H1 (cell line): ENCODE measurements around the gene EPG5. TPM values are rescaled to one million over a fixed set of nuclear protein-coding genes. Genes with fewer than 3 reads are reported as not detected.

ENCODE experiments used
- CTCF ChIA-PET: fragments of 300-600 bp; sonication (Branson Sonifier 250); formaldehyde crosslinking; loops from one replicate; lab custom pipeline; 2021; ENCODE audit not compliant: partially characterized antibody; lab: Charles Lee
- POLR2A ChIA-PET: fragments of 300-600 bp; sonication (Branson Sonifier 250); formaldehyde crosslinking; loops from one replicate; lab custom pipeline; 2021; ENCODE audit warnings: inconsistent platforms; ENCODE audit not compliant: partially characterized antibody; lab: Charles Lee
- DNase-seq, 2 experiments: peaks; one replicate each; pipeline versions ENCODE4 v3.0.0 to v3.0.0-alpha.2; 2010 to 2022; ENCODE audit warnings: low spot score in 2 of 2, low read depth in 1 of 2, mixed read lengths in 1 of 2
- FAIRE-seq: peaks from 2 replicates; lab custom pipeline; 2011; peaks lifted over from hg19 to GRCh38; lab: Jason Lieb, UNC
- H2AFZ ChIP-seq: 2 replicates; pipeline ENCODE4 v1.8.1; 2012; ENCODE audit warnings: low read length, inconsistent platforms
- H2AK5ac ChIP-seq: 2 replicates; pipeline ENCODE4 v1.6.1; 2013; ENCODE audit warnings: low read depth, low read length
- H2BK120ac ChIP-seq: replicated peaks from 2 replicates; pipeline ENCODE3; 2013; ENCODE audit warnings: low read depth, low read length, inconsistent platforms
- H2BK12ac ChIP-seq: 2 replicates; pipeline ENCODE4 v1.6.1; 2013; ENCODE audit warnings: low read depth, low read length
- H2BK15ac ChIP-seq: 2 replicates; pipeline ENCODE4 v1.6.1; 2013; ENCODE audit warnings: low read length
- H2BK20ac ChIP-seq: 2 replicates; pipeline ENCODE4 v1.6.1; 2013; ENCODE audit warnings: low read length
- H2BK5ac ChIP-seq: 2 replicates; pipeline ENCODE4 v1.6.1; 2013; ENCODE audit warnings: low read depth, low read length
- H3K14ac ChIP-seq: 2 replicates; pipeline ENCODE4 v1.6.1; 2013; ENCODE audit warnings: inconsistent platforms; ENCODE audit not compliant: insufficient read length
- H3K18ac ChIP-seq: 2 replicates; pipeline ENCODE4 v1.6.1; 2013; ENCODE audit warnings: low read length; ENCODE audit errors: extremely low read depth
- H3K23ac ChIP-seq: 2 replicates; pipeline ENCODE4 v1.6.1; 2013; ENCODE audit warnings: inconsistent platforms; ENCODE audit not compliant: insufficient read length
- H3K23me2 ChIP-seq: 2 replicates; pipeline ENCODE4 v1.6.1; 2013; ENCODE audit warnings: low read depth, low read length
- H3K27ac ChIP-seq: 2 replicates; pipeline ENCODE4 v1.6.1; 2011; ENCODE audit warnings: low read depth, low read length, inconsistent platforms
- H3K27me3 ChIP-seq, 4 experiments: replicated peaks in 1 of 4; 1 replicate in 1 of 4; 2 replicates in 3 of 4; pipeline versions ENCODE4 v1.6.1 to v1.8.1; 2011 to 2013; ENCODE audit warnings: low read length in 3 of 4, mild to moderate bottlenecking in 3 of 4, inconsistent platforms in 2 of 4, mixed read lengths in 2 of 4, moderate library complexity in 1 of 4; ENCODE audit not compliant: control insufficient read depth in 3 of 4, insufficient read depth in 3 of 4; ENCODE audit errors: extremely low read depth in 1 of 4
- H3K36me3 ChIP-seq, 4 experiments: 2 replicates each; pipeline versions ENCODE4 v1.6.1 to v1.8.1; 2011 to 2013; ENCODE audit warnings: mild to moderate bottlenecking in 4 of 4, low read length in 3 of 4, moderate library complexity in 2 of 4, control low read depth in 1 of 4, inconsistent platforms in 1 of 4; ENCODE audit not compliant: insufficient read depth in 4 of 4, control insufficient read depth in 2 of 4
- H3K4ac ChIP-seq: replicated peaks from 2 replicates; pipeline ENCODE3; 2013; ENCODE audit warnings: low read length, low read depth, mixed read lengths, inconsistent platforms; ENCODE audit not compliant: insufficient read length
- H3K4me1 ChIP-seq, 4 experiments: replicated peaks in 1 of 4; 1 replicate in 1 of 4; 2 replicates in 3 of 4; pipeline versions ENCODE4 v1.6.1 to v1.8.1; 2011 to 2013; ENCODE audit warnings: low read length in 3 of 4, inconsistent platforms in 2 of 4, mixed read lengths in 1 of 4; ENCODE audit not compliant: insufficient read depth in 4 of 4, control insufficient read depth in 3 of 4
- H3K4me2 ChIP-seq, 2 experiments: 2 replicates each; pipeline versions ENCODE4 v1.6.1 to v1.8.1; 2011 to 2013; ENCODE audit warnings: low read depth in 2 of 2, low read length in 2 of 2, control low read depth in 1 of 2, inconsistent platforms in 1 of 2, mild to moderate bottlenecking in 1 of 2; ENCODE audit not compliant: insufficient read depth in 1 of 2
- H3K4me3 ChIP-seq, 4 experiments: fragments of 200-600, 300-600 bp in 1 of 4; sonication (generic), shearing (Covaris generic), sonication (Bioruptor Twin) in 1 of 4; 2 replicates each; pipeline versions ENCODE4 v1.5.1 to v1.8.1; 2011 to 2016; ENCODE audit warnings: low read length in 4 of 4, low read depth in 3 of 4, control low read depth in 2 of 4, inconsistent platforms in 2 of 4, mild to moderate bottlenecking in 2 of 4, mixed read lengths in 1 of 4, moderate library complexity in 1 of 4; ENCODE audit not compliant: insufficient read depth in 2 of 4; ENCODE audit errors: extremely low read depth in 1 of 4
- H3K56ac ChIP-seq: replicated peaks from 2 replicates; pipeline ENCODE3; 2013; ENCODE audit warnings: low read depth, mild to moderate bottlenecking, mixed read lengths, low read length, inconsistent platforms; ENCODE audit not compliant: insufficient read length
- H3K79me1 ChIP-seq: 2 replicates; pipeline ENCODE4 v1.6.1; 2013; ENCODE audit warnings: low read depth, low read length, control low read depth
- H3K79me2 ChIP-seq, 2 experiments: 2 replicates each; pipeline versions ENCODE4 v1.6.1 to v1.8.1; 2012 to 2013; ENCODE audit warnings: low read length in 2 of 2, mild to moderate bottlenecking in 2 of 2, inconsistent platforms in 1 of 2; ENCODE audit not compliant: insufficient read depth in 2 of 2, control insufficient read depth in 1 of 2
- H3K9ac ChIP-seq, 4 experiments: replicated peaks in 1 of 4; 1 replicate in 1 of 4; 2 replicates in 3 of 4; pipeline versions ENCODE4 v1.6.1 to v1.8.1; 2011 to 2013; ENCODE audit warnings: low read depth in 3 of 4, low read length in 3 of 4, control low read depth in 2 of 4, mild to moderate bottlenecking in 2 of 4, moderate library complexity in 2 of 4, inconsistent platforms in 1 of 4; ENCODE audit errors: extremely low read depth in 1 of 4
- H3K9me3 ChIP-seq, 2 experiments: 2 replicates each; pipeline versions ENCODE4 v1.6.1 to v1.8.1; 2012 to 2013; ENCODE audit warnings: mild to moderate bottlenecking in 2 of 2, moderate library complexity in 2 of 2, control low read depth in 1 of 2, inconsistent platforms in 1 of 2, low read depth in 1 of 2, low read length in 1 of 2, mixed read lengths in 1 of 2; ENCODE audit not compliant: insufficient read depth in 2 of 2
- H4K20me1 ChIP-seq, 2 experiments: replicated peaks in 1 of 2; 2 replicates each; pipeline versions ENCODE3 to v1.8.1; 2011 to 2013; ENCODE audit warnings: inconsistent platforms in 2 of 2, low read length in 2 of 2, mild to moderate bottlenecking in 1 of 2; ENCODE audit not compliant: insufficient read depth in 2 of 2, control insufficient read depth in 1 of 2
- H4K5ac ChIP-seq: 2 replicates; pipeline ENCODE4 v1.6.1; 2013; ENCODE audit warnings: low read length, low read depth, mixed read lengths, inconsistent platforms; ENCODE audit not compliant: insufficient read length
- H4K8ac ChIP-seq: 2 replicates; pipeline ENCODE4 v1.8.0; 2013; ENCODE audit warnings: mild to moderate bottlenecking, moderate library complexity, low read length, inconsistent platforms; ENCODE audit not compliant: insufficient read depth; ENCODE audit errors: extremely low read depth
- H4K91ac ChIP-seq: replicated peaks from 2 replicates; pipeline ENCODE3; 2013; ENCODE audit warnings: low read length, mixed read lengths, inconsistent platforms; ENCODE audit not compliant: insufficient read length
- CREB1 ChIP-seq: IDR thresholded peaks from 2 replicates; pipeline ENCODE4 v1.6.1; 2012; ENCODE audit warnings: inconsistent platforms
- EZH2 ChIP-seq: fragments of 200-600 bp; sonication (generic); IDR thresholded peaks from 2 replicates; pipeline ENCODE4 v1.7.1; 2012; ENCODE audit warnings: low read depth, mild to moderate bottlenecking, moderate library complexity, low read length, inconsistent platforms; ENCODE audit not compliant: severe bottlenecking
- JUND ChIP-seq: IDR thresholded peaks from 2 replicates; pipeline ENCODE4 v1.6.1; 2011; ENCODE audit warnings: mild to moderate bottlenecking, improper control_type of control experiment, low read length
- KDM4A ChIP-seq: IDR thresholded peaks from one replicate; pipeline ENCODE4 v1.7.1; 2012; ENCODE audit warnings: low read depth, mild to moderate bottlenecking, moderate library complexity, low read length, inconsistent platforms; ENCODE audit not compliant: severe bottlenecking
- NANOG ChIP-seq: IDR thresholded peaks from 2 replicates; pipeline ENCODE4 v1.6.1; 2011; ENCODE audit warnings: low read length, low read depth, mild to moderate bottlenecking, inconsistent platforms; ENCODE audit not compliant: insufficient read depth, poor library complexity, severe bottlenecking
- POLR2A ChIP-seq, 2 experiments: IDR thresholded peaks; 1 replicate in 1 of 2; 2 replicates in 1 of 2; pipeline ENCODE4 v1.6.1; 2011; ENCODE audit warnings: low read depth in 2 of 2, low read length in 2 of 2, mild to moderate bottlenecking in 2 of 2; ENCODE audit errors: control extremely low read depth in 1 of 2
- SIN3A ChIP-seq, 2 experiments: IDR thresholded peaks in 1 of 2; conservative IDR thresholded peaks in 1 of 2; 2 replicates each; pipeline ENCODE4 v1.6.1; 2011 to 2012; ENCODE audit warnings: low read length in 2 of 2, improper control_type of control experiment in 1 of 2, low read depth in 1 of 2, mild to moderate bottlenecking in 1 of 2
- WGBS, 2 experiments: shearing (Covaris generic) in 1 of 2; methylation state at CpG; one replicate each; pipeline versions ENCODE4 v1.1.6 to v1.1.7; 2013 to 2015; ENCODE audit warnings: low lambda C conversion rate in 2 of 2, mixed read lengths in 2 of 2, inconsistent platforms in 1 of 2, low coverage in 1 of 2, missing lambda C conversion rate in 1 of 2; ENCODE audit not compliant: insufficient replicate concordance in 2 of 2, insufficient coverage in 1 of 2, insufficient read length in 1 of 2; ENCODE audit errors: extremely low coverage in 1 of 2, missing lambda C conversion rate in 1 of 2; 5-methylcytosine and 5-hydroxymethylcytosine counted together
- polyA plus RNA-seq, 7 experiments: library from polyadenylated mRNA; depleted of rRNA in 3 of 7; stranded (reverse) in 5 of 7; unstranded in 2 of 7; fragments of >200 nt in 5 of 7; fragments of 200-250 nt in 2 of 7; gene quantifications; 1 replicate in 5 of 7; 2 replicates in 1 of 7; 4 replicates in 1 of 7; pipeline versions ENCODE4 v1.2.1 to v1.2.3, GENCODE V29; 2011 to 2013; ENCODE audit warnings: missing spikeins in 2 of 7, mixed read lengths in 2 of 7
- total RNA-seq: library from RNA; stranded (reverse); fragmentation: NEBNext Ultra II Directional; extraction: Animal tissue kit (Norgen Biotek cat#: 25700); gene quantifications from 2 replicates; pipeline ENCODE4 v1.2.1, GENCODE V29; 2021

The EPG5 gene
- total and polyA plus RNA-seq, 2 of the 8 experiments (the other 6 are each of a cell fraction or from before 2014, with no cell fraction given): 14.1 to 18.3 TPM

- no peak overlapping the region for H2BK20ac ChIP-seq
- no peak overlapping the region for H3K4me2 ChIP-seq
- peaks cover 0 to 8% (median 4%) of the 10 kb centered on the region in 4 experiments; a peak in 6 of 7 replicates for H3K4me1 ChIP-seq
- WGBS, 2 experiments: 81% methylated on average over 2 of the region's 2 CpGs; no CpG with 5 or more reads in 1 of the 2 experiments
- FAIRE-seq: no peak
- no peak overlapping the region for H3K4me3 ChIP-seq
- no peaks in the 10 kb centered on the region for H3K23me2 ChIP-seq
- no peak overlapping the region for H3K4ac ChIP-seq
- H3K27ac ChIP-seq: no peak overlapping the region
- no peak overlapping the region for H4K91ac ChIP-seq
- no peak for DNase-seq
- no peak overlapping the region for H3K14ac ChIP-seq
- no peak overlapping the region for H2BK12ac ChIP-seq
- H2AFZ ChIP-seq: no peak overlapping the region
- ChIA-PET CTCF (interaction anchor here (1.1 to 5.9 kb wide), 22 partner anchors 10 to 166 kb away, joined by 3 to 44 read pairs (median 5); partner anchors contain the start of gene SLC14A1), POLR2A (interaction anchor here (1.5 kb wide), 1 partner anchor 60 kb away, joined by 3 read pairs; no protein-coding TSS in a partner anchor)
- no peak overlapping the region for H4K8ac ChIP-seq
- no peak overlapping the region for H3K56ac ChIP-seq
- H2BK120ac ChIP-seq: no peak overlapping the region
- H3K79me1 ChIP-seq: no peaks in the 10 kb centered on the region
- no peak overlapping the region for H2AK5ac ChIP-seq
- no peaks in the 10 kb centered on the region for H3K79me2 ChIP-seq
- H2BK15ac ChIP-seq: no peak overlapping the region
- no peak overlapping the region for H3K23ac ChIP-seq
- no peak overlapping the region for H3K9ac ChIP-seq
- no peak overlapping the region for H3K18ac ChIP-seq
- peaks cover 6 to 13% of the 10 kb centered on the region in 2 experiments; a peak in 2 of 4 replicates for H3K9me3 ChIP-seq
- no peak overlapping the region for H2BK5ac ChIP-seq
- no peak overlapping the region for H4K5ac ChIP-seq
- no peaks in the 10 kb centered on the region for H3K27me3 ChIP-seq
- H4K20me1 ChIP-seq: no peaks in the 10 kb centered on the region
- H3K36me3 ChIP-seq: no peaks in the 10 kb centered on the region
- no peak for TF ChIP-seq JUND
- no peak for TF ChIP-seq POLR2A (IDR thresholded peaks at IDR 0.05; ENCODE audit: control extremely low read depth in 1 of 2, low read depth in 2 of 2, low read length in 2 of 2)
- no peak for TF ChIP-seq EZH2
- TF ChIP-seq CREB1: no peak
- no peak for TF ChIP-seq SIN3A (conservative IDR thresholded peaks at IDR 0.05 in 1 of 2, IDR thresholded peaks at IDR 0.05 in 1 of 2; ENCODE audit: low read depth in 1 of 2, low read length in 2 of 2)
- no peak for TF ChIP-seq NANOG
- no peak for TF ChIP-seq KDM4A
Observed at GRCh38 chr18:45806226-45806625, 160.9 kb downstream of the EPG5 start.
